KG1 (cell line): ENCODE measurements around the gene ABHD18.
"Not testable (repeated sequence)": the region's sequence is repeated elsewhere in the genome, so short reads cannot be mapped to it uniquely, and the experiment has no call there.

Source experiments
- DNase-seq: peaks from one replicate; lab custom pipeline; 2025; lab: John Stamatoyannopoulos, UW

Gene ABHD18

GRCh38 chr4:127993151-127993550 lies 27.9 kb downstream of the ABHD18 start:
- DNase-seq, result no peak

GRCh38 chr4:127995776-127996175 lies 30.6 kb downstream of the ABHD18 start:
- DNase-seq, result no peak

- not testable (repeated sequence) for DNase-seq
Measured at GRCh38 chr4:127996521-127996920, 31.3 kb downstream of the ABHD18 start.

- DNase-seq, result no peak
Measured at GRCh38 chr4:127997534-127998388, 32.6 kb downstream of the ABHD18 start.

- DNase-seq, result no peak
Measured at GRCh38 chr4:128006592-128006991, 41.4 kb downstream of the ABHD18 start.

GRCh38 chr4:128009428-128009827 lies 44.2 kb downstream of the ABHD18 start:
- no peak for DNase-seq

- no peak for DNase-seq
Measured at GRCh38 chr4:128025319-128025718, 60.1 kb downstream of the ABHD18 start.

- DNase-seq, result no peak
Measured at GRCh38 chr4:128029907-128030306, 64.7 kb downstream of the ABHD18 start.

- no peak for DNase-seq
Measured at GRCh38 chr4:128031756-128032384, 66.7 kb downstream of the ABHD18 start.

- no peak for DNase-seq
Measured at GRCh38 chr4:128039568-128039967, 74.4 kb downstream of the ABHD18 start.

GRCh38 chr4:128047019-128047418 lies 81.8 kb downstream of the ABHD18 start:
- not testable (repeated sequence) for DNase-seq

- not testable (repeated sequence) for DNase-seq
Measured at GRCh38 chr4:128047514-128047913, 82.3 kb downstream of the ABHD18 start.

GRCh38 chr4:128051229-128051628 lies 86.0 kb downstream of the ABHD18 start:
- not testable (repeated sequence) for DNase-seq

- DNase-seq, result not testable (repeated sequence)
Measured at GRCh38 chr4:128054907-128055306, 89.7 kb downstream of the ABHD18 start.

GRCh38 chr4:128055441-128056206 lies 90.4 kb downstream of the ABHD18 start:
- not testable (repeated sequence) for DNase-seq

- DNase-seq, result no peak
Measured at GRCh38 chr4:128056396-128056795, 91.2 kb downstream of the ABHD18 start.

GRCh38 chr4:128060121-128060698 lies 95.0 kb downstream of the ABHD18 start:
- DNase-seq, result peak; percentile 34

GRCh38 chr4:128060699-128061565 lies 95.7 kb downstream of the ABHD18 start, which contains the start of gene LARP1B:
Gene LARP1B (plus strand): TSS chr4:128061312. CDS start chr4:128074952, 13,640 bp downstream.
- DNase-seq, result peak; percentile 90

GRCh38 chr4:128061566-128062536 lies 96.6 kb downstream of the ABHD18 start:
- DNase-seq, result peak; percentile 43

- DNase-seq, result not testable (repeated sequence)
Measured at GRCh38 chr4:128066453-128066820, 101.2 kb downstream of the ABHD18 start.
